ENCODE data around the gene SNX9.
"Not testable (repeated sequence)": the region's sequence is repeated elsewhere in the genome, so short reads cannot be mapped to it uniquely, and the experiment has no call there.

SNX9 gene

DNA sequence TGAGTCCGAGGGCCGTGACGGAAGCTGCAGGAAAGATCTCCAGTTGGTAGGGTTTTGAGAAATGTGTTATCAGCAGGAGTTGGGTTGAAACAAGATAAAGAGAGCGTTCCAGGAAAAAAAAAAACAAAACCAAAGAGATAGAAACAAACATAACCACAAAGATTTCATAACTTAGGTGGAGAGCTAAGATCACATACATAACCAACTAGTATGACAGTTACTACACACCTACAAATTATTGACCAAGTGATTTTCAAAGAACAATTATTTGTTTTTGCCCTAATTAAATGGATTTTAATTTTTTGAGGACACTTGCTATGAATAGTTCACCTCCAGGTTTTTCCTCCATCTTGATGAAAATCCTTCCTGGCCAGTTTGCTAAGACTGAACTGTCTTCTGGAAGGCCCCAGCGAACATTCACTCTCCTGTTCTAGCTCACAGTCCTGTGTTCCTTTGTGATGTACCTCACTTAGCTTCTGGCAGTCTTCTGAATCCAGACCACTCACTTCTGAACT is 69.4 kb downstream of the SNX9 start:
- no peak for DNase-seq

DNA sequence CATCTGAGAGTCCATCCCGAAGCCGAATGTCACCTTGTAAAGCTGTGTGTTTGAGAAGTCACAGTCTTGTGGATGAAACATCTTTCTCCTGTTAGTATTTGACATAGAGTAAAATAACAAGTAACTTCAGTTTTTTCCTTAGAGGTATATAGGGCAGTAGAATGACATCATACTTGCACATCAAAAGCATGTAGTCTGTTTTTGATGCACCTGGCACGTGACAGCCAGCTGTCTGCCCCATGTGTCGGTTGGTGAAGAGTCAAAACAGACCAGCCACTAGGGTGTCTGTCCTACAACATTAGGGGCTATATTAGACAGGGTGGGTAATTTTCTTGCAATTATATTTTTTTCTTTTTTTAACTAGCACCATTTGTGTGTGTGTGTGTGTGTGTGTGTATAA is 70.2 kb downstream of the SNX9 start:
- DNase-seq: peak; percentile 59

DNA sequence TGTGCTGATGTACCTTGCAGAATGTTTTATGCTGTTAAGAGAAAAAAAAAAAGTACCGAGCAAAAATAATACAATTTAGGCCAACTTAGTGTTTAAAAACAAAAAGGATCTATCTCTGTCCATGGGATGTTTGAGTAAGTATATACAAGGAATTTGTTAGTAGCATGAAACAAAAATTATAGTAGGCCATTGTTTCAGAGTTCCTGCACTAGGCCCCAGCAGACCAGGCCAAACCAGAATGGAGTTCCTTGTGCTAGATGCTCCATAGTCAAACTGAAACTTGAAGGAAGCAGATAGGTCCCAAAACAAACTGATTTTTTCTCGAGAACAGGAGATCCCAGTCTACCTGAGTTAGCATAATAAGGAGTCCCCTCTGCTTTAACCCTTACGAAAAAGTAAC is 72.5 kb downstream of the SNX9 start:
- no peak for DNase-seq

DNA sequence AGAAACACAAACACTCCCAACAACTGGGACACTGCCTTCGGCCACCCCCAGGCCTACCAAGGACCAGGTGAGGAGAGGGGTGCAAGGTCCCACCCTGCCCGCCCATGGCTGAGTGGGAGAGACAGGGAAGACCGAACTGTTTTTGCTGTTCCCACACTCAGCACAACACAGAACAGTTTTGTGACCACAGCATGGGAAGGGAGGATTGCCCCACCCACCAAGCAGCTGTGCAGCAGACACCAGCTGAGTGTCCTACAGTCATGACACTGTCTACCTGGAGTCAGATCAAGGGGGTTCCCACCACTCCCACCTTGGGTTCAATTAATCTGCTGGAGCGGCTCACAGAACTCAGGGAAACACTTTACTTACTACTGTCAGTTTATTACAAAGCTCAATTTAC is 73.9 kb downstream of the SNX9 start:
- DNase-seq: no peak

DNA sequence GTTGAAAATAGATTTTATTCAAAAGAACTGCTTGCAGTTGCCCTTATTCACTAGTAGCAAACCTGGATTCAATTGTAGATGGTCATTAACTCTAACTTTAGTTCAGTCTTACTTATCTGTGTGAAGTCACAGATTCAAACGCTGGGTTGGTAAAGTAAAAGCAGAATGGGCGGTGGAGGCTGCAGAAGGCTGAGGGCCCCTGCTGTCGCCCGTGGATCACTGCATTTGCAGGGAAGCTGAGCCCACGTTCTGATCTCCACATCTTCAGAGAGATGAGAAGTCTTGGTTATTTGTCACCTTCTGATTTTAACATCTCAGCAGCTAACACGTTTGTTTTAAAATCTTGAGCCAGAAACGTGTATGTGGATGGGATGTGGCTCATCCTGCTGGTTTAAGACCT is 75.1 kb downstream of the SNX9 start:
- no peak for DNase-seq

DNA sequence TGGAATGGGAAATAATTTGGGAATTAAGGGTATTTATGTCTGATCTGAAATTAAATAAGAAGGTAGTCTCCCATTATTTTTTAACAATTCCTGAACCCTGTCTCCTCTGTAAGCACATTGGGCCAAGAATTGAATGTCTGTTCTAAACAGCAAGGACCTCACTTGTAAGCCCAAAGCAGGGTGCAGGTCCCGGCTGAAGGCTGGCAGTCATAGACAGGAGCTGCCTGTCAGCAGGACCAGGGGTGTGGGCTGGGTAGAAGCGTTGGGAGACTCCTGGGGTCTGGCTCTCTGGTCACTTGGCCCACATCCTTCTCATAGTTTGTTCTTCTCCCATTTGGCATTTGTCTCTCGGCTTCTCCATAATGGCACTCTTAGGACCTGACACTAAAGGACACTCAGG is 75.6 kb downstream of the SNX9 start:
- DNase-seq: no peak

DNA sequence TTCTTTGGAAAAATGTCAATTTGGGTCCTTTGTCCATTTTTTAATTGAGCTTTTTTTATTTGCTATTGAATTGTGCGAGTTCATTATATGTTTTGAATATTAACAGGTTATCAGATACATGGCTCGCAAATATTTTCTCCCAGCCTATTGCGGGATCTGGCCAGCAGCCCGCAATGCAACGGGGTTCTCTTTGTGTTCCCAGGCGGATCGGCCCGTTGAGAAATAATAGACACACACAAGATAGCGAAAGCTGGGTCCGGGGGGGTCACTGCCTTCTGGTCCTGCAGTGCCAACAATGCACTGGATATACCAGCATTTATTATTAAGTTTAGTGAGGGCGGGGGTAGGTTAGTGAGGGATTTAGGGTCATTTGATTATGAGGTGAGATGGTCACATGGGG is 77.2 kb downstream of the SNX9 start:
- DNase-seq: not testable (repeated sequence)

DNA sequence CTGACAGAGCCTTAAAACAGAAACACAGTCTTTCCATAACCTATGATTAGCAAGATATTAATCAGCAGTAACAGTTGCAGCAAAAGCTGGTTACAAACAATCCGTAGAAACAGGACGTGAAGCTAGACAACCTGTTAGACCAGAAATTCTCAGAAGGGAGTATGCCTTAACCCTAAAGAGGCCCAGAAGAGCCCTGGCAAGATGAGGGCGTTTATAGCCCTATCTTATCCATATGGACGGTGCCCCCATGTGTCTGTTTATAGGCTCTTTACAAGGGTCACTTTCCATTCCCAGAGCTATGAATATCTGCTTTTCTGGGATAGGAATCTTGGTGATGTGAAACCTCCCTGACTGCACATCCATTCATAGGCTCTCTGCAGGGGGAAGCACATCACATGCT is 77.7 kb downstream of the SNX9 start:
- not testable (repeated sequence) for DNase-seq

DNA sequence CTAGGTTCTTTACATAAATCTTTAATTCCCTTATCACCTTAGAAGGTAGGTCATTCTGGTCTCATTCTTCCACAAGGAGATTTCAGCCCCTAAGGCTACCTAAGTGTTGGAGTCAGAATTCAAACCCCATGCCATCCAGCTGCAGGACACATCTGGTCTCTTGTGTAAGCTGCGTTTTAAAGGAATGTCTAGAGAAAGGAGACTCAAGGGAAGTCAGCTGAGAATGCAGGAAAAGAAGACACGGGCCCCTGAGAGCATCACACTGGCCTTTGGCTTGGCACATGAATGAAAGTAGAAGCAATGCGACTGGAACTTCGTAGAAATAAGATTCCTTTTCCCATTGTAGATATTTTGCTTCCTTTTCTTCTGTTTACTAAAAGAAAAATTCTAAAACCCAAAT is 82.0 kb downstream of the SNX9 start:
- DNase-seq: no peak

DNA sequence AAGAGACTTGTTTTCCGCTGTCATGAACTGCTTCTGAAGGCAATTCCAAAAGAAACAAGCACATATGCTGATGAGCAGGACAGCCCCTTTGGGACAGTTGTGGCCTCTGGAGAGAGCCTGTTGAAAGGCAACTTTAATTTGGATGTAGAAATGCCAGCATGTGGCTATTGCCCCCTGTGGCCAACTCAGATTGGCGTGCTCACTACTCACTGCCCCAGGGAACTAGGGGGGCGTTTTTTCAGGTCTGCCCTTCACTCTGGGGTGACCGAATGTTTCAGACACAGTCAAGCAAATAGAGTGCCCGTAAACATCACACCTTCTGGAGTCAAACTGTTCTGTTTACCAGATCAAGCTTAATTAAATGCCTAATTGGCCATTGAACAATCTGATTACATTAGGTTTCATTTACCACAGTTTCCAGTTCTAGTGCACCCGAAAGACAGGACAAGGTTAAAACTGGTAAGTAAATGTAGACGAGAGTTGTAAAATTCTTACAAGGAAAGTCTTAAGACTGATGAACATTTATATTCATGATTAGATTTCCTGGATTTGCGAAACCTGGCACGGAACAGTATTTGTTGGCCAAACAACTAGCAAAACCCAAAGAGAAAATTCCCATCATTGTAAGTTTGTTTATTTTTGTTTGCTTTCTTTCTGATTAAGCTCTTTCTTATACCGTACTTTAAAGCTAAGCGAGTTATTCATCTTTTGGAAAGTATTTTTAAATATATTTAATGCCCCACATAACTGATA is 82.7 kb downstream of the SNX9 start:
- DNase-seq: no peak

DNA sequence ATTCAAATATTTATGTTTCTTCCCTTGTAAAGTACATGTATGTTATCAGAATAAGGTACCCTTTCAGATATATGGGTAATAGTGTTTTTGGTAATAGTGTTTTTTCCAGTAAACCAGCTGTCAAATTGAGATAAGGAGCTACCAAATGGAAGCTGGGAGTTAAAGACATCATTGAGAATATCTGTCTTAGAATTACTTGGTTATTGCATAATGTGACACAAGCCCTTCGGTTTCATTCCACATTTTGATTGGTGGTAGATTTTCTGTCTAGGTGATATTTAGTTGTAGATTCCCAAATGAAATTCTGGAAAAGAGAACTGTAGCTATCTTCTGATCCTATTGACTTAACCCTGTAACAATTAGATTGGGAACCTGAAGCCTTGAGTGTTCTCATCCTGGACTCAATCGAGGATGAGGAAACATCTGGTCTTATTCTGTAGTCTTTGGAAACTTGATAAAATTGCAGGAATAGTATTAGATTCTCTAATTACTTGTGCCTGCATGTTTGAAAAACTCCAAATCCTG is 83.6 kb downstream of the SNX9 start:
- DNase-seq: no peak

DNA sequence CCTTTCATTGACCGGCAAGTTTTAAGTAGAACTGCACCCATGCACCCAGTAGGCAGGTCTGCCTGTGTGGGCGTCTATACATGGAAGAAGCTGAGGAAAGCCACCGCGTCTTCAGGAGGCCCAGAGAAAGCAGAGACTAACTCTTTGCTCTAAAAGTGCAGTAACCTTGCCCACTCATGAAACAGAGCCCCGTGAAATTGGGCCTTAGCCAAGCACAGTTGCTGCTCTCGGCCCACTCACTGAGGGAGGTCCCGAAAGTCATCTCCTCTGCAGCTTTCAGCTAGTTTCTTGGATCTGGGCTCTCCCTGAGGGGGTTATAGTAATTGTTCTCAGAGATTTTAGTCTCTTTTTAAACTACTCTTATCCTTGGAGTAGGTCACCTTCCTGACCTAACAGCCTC is 84.6 kb downstream of the SNX9 start:
- DNase-seq: no peak

DNA sequence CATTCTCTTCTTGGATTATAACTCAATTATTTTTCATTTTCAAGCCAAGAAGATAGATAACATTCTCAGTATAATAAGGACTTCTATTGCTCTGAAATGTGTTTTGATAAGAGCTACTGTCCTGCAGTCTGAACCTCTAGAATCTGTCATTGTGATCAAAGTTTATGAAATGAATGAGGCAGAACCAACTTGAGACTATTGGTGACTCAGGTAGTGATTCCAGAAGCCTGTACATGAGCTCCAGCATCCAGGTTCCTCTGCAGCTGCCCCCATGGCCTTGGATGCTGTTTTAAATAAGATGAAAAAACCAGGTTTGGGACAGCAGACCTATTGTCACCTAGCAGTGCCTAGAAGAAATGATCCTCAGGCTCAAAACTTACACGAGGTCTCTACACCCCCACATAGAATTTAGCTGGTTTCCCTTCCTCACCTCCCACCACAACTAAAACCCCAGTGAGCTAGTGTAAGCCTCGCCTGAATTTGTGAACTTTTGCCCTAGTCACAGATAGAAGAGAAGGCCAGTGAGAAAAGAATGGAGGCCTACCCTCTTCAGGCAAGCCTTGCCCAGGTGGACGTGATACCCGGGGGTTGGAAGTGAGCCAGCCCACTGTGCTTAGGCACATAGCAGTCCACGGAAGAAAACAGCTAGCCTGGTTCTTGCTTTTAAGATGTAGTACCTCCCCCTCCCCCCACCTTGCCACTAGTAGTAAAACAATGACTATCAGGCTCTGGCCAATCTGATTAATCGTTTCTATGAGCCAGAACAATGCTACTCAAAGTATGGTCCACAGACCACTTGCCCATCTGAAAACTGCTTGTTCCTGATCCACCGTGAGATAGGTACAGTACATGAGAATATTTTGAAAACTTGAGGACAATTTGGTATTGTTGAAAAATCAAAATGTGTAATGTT is 85.6 kb downstream of the SNX9 start:
- DNase-seq: no peak

DNA sequence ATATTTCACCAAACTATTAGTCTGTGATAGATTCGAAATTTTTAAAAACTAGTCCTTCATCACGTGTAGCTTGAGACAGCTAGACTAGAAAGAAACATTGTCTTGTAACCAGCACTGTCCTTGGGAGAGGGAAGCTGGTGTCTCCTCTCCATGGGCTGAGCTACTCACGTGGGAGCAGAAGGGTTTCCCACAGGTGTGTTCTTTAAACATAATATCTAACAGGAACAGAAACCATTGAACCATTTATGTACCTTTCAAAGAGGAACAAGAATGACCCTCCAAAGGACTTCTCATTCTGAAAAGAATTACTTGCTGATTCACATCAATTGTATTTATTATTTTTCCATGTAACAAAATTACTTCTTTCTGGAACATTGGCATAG is 86.2 kb downstream of the SNX9 start:
- DNase-seq: no peak

DNA sequence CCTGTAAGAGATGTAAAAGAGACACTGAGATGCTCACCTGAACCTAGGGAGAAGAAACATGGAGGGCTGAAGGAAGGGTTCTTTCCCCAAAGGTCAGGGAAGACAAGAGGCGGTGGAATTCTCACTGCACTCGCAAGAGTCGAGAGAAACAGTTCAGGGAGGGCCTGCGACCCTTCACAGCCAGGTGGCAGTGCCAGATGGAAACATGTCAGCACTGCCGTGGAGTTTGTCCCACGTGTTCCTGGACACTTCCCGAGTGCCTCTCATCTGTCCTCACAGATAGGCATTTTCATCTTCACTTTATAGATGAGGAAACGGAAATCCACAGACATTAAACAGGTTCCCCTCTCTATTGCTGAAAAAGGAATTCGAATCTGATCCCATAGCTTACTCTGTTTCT is 88.2 kb downstream of the SNX9 start:
- DNase-seq: no peak

DNA sequence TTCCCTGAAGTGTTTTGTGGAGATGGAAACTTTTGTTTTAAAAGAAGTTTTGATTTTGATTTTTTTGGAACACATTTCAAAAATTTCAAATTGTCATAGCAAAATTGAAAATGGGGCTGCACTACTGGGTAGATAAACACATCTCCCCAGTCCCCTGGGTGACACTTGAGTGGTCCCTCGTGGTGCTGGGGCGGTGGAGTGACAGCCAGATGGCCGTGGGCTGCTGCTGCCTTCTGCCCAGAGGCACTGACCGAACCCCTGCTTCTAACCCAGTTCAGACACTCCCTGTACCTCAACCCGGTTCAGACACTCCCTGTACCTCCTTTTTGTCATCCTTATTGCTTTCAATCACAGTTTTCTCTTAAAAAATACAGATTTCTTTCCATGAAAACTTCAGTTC is 88.7 kb downstream of the SNX9 start:
- DNase-seq: no peak

DNA sequence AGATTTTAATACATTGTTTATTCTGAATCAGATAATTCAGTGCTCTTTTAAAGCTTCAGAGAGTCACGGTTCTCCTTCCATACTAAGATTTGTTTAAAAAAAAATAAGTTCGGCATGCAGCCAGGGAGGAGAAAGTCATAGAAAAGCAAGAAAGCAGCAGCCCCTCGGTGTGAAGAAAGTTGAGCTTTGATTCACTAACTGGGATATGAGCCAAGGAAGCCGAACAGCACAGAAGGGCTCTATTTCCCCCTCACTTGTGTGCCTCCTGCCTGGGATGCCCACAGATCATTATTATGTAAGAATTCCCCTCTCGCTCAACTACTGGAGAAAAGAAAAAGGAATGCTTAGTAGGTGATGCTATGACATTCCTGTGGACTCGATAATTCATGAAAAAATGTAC is 89.3 kb downstream of the SNX9 start:
- DNase-seq: no peak

DNA sequence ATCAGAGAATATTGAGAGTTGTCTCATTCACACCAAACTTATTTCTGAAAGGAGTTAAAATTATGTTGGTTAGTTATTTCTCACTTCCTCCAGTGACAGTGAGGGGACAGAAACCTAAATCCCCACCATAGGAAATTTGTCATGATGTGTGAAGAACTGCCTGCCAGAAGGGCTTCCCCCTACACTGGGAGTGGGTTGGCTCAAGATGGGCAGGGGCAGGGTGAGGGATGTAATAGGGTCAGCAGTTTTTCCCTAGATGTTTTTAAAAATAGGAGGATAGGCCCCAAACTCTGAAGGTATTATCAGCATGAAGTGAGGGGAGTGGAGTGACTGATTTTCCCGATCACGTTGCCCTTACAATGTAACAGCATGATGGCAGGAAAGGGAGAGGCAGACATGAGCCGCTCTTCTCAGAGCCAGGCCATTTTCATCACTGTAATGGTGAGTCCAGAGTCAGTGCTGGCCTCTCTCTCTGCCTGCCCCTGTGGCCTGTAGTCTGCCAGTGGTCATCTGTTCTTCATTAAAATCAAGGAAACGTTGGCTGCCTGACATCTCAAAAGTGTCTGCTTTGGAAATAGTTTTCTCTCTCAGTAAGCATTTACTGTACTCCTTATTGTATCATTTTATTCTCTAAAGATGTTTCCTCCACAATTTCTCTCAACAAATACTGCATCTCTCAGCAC is 98.8 kb downstream of the SNX9 start:
- DNase-seq: no peak

DNA sequence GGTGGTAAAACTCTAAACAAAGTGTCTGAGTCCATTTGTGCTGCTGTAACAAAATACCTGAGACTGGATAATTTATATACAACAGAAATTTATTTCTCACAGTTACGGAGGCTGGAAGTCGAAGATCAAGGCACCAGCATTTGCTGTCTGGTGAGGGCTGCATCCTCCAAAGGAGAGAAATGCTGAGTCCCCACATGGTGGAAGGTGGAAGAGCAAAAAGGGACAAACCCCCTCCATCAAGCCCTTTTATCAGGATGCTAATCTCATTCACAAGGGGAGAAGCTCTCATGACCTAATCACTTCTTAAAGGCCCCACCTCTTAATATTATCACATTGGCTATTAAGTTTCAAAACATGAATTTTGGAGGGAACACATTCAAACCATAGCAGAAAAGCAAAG is 102.7 kb downstream of the SNX9 start:
- DNase-seq: no peak

DNA sequence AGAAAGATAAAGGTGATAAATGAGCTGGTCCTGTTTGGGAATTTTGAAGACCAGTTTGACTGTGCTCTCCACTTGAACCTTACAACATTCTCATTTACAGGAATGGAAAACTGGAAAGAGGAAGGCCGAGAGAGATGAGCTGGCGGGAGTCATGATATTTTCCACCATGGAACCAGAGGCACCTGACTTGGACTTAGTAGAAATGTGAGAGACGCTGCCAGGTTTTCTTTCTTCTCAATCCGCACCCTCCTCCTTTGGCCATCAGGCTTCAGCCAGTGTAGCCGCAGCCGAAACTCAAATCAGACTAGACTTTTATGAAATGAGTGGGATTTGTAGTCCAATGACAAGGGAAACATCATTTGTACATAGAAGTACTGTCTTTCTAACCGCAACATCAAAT is 104.0 kb downstream of the SNX9 start:
- no peak for DNase-seq

DNA sequence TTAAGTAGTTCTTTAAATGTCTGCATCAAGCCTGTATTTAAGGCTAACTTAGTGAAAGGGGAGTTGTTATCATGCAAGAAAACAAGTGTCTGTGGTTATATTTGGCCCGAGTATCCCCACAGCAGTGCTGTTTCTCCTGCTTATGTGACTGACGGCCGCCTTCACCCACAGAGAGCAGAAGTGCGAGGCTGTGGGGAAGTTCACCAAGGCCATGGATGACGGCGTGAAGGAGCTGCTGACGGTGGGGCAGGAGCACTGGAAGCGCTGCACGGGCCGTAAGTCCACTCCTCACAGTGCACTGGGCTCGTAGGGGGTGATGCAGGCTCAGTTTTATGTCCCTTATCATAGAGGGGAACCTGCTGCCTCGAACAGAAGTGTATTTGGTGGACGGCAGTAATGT is 105.4 kb downstream of the SNX9 start:
- DNase-seq: no peak

DNA sequence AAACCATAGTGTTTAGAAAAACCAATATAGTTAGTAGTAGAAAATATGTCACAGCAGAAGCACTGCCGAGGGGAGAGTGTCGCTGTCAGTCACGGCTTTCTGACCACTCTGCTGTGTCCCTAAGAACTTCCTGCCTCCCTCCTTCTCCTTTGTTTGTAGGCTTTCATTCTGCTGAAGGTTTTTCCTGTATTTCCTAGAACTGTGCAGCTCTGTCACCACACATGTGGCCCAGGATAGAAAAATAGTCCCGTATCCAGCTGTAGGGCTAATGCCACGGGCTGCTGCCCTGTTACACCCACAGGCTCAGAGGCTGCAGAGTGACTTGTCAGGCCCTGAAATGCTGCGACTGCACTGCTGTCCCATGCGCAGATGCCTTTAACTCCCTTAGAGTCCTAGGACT is 106.0 kb downstream of the SNX9 start:
- no peak for DNase-seq

DNA sequence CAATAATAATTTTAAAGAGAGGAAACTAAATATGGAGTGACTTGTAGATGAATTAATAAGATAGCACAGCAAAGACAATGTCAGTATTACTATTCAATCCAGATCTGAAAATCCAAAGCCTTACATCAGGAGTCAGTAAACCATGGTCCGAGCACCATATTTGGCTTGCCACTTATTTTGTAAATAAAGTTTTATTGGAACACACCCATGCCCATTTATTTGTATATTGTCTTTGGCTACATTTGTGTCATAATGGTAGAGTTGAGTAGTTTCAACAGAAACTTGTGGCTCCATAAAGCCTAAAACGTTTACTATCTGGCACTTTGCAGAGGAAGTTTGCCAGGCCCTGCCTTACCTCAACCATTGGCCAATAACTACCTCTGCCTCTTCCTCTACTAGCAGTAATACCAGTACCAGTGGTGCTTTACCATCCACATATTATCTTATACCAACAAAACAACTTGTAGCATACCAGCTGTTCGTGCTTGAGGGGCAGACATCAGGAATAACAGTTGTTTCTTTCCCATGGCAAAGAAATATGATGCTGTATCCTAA is 106.8 kb downstream of the SNX9 start:
- no peak for DNase-seq

All from CD4-positive, alpha-beta T cell treated with Interleukin-10 for 1 hour (primary cell).